K562 (cell line): ENCODE data around the gene BLM. TPM values are rescaled to one million over a fixed set of nuclear protein-coding genes. Genes with fewer than 3 reads are reported as not detected.

ENCODE experiments used
- ATAC-seq: fragments of 200-7000 bp; cut with Tn5 transposase; 3 replicates; pipeline ENCODE4 v1.9.1; 2020; ENCODE audit warnings: moderate library complexity
- BruUV-seq: library from RNA; stranded (reverse); fragments of 400-500 nt; replicated peaks from 2 replicates; lab custom pipeline; 2021; lab: Mats Ljungman, UMichigan
- CTCF ChIA-PET: fragments of 300-600 bp; formaldehyde crosslinking; extraction: SDS; loops from one replicate; lab custom pipeline; 2021; ENCODE audit warnings: low intra/inter-chr PET ratio; lab: Yijun Ruan, JAX
- POLR2A ChIA-PET: fragments of 300-600, 350-650 bp; sonication (Branson Sonifier 250); formaldehyde crosslinking; extraction: SDS; loops from one replicate; lab custom pipeline; 2021; ENCODE audit warnings: antibody characterized with exemption, inconsistent platforms; lab: Yijun Ruan, JAX
- DNase-seq, 4 experiments: peaks; one replicate each; pipeline versions ENCODE4 v3.0.0 to v3.0.0-alpha.2; 2011 to 2018; ENCODE audit warnings: low spot score in 3 of 4, mixed read lengths in 3 of 4; ENCODE audit errors: extremely low read depth in 1 of 4
- FAIRE-seq: peaks from 2 replicates; lab custom pipeline; 2011; peaks lifted over from hg19 to GRCh38; lab: Jason Lieb, UNC
- H2AFZ ChIP-seq: 2 replicates; pipeline ENCODE4 v1.6.0; 2011; ENCODE audit warnings: low read depth, low read length, control low read depth, inconsistent platforms
- H3K27ac ChIP-seq: fragments of 200-600 bp; 3 replicates; pipeline ENCODE4 v1.8.0; 2011; ENCODE audit warnings: low read depth, mild to moderate bottlenecking, control low read depth, inconsistent platforms, low read length, moderate library complexity, mixed read lengths; ENCODE audit errors: extremely low read depth
- H3K27me3 ChIP-seq, 2 experiments: fragments of 300-600 bp in 1 of 2; 2 replicates in 1 of 2; 3 replicates in 1 of 2; pipeline versions ENCODE4 v1.6.0 to v1.8.0; 2011; ENCODE audit warnings: inconsistent platforms in 2 of 2, low read length in 2 of 2, mild to moderate bottlenecking in 1 of 2, mixed read lengths in 1 of 2, moderate library complexity in 1 of 2; ENCODE audit not compliant: control insufficient read depth in 2 of 2, insufficient read depth in 2 of 2
- H3K36me3 ChIP-seq: fragments of 300-600 bp; 3 replicates; pipeline ENCODE4 v1.8.0; 2011; ENCODE audit warnings: mild to moderate bottlenecking, low read length, inconsistent platforms; ENCODE audit not compliant: control insufficient read depth, insufficient read depth
- H3K4me1 ChIP-seq, 2 experiments: fragments of 200-600 bp in 1 of 2; replicated peaks in 1 of 2; 2 replicates in 1 of 2; 3 replicates in 1 of 2; pipeline versions ENCODE4 v1.5.1 to v1.8.0; 2011; ENCODE audit warnings: inconsistent platforms in 2 of 2, low read length in 2 of 2, mild to moderate bottlenecking in 1 of 2, mixed read lengths in 1 of 2, moderate library complexity in 1 of 2; ENCODE audit not compliant: control insufficient read depth in 2 of 2, insufficient read depth in 2 of 2
- H3K4me2 ChIP-seq: 2 replicates; pipeline ENCODE4 v1.6.1; 2011; ENCODE audit warnings: low read length, control low read depth, inconsistent platforms, mixed read lengths; ENCODE audit not compliant: insufficient read depth
- H3K4me3 ChIP-seq: fragments of 200-600 bp; sonication (generic), shearing (Covaris generic); 2 replicates; pipeline ENCODE4 v1.5.1; 2016; ENCODE audit warnings: control low read depth, inconsistent platforms
- H3K79me2 ChIP-seq: fragments of 200-600 bp; 3 replicates; pipeline ENCODE4 v1.8.0; 2011; ENCODE audit warnings: low read length, inconsistent platforms; ENCODE audit not compliant: control insufficient read depth, insufficient read depth
- H3K9ac ChIP-seq, 2 experiments: 2 replicates each; pipeline versions ENCODE4 v1.6.0 to v1.6.1; 2011; ENCODE audit warnings: low read depth in 2 of 2, low read length in 2 of 2, control low read depth in 1 of 2, inconsistent platforms in 1 of 2, mild to moderate bottlenecking in 1 of 2, mixed read lengths in 1 of 2; ENCODE audit not compliant: insufficient read depth in 1 of 2
- H3K9me1 ChIP-seq: one replicate; pipeline ENCODE4 v1.6.0; 2011; ENCODE audit warnings: inconsistent platforms, mild to moderate bottlenecking, low read length, moderate library complexity; ENCODE audit not compliant: control insufficient read depth, insufficient read depth
- H3K9me3 ChIP-seq: replicated peaks from 2 replicates; pipeline ENCODE4 v1.5.1; 2011; ENCODE audit warnings: low read depth, low read length, inconsistent platforms; ENCODE audit not compliant: control insufficient read depth, insufficient read depth
- H4K20me1 ChIP-seq: replicated peaks from 2 replicates; pipeline ENCODE4 v1.6.1; 2011; ENCODE audit warnings: low read length, inconsistent platforms, mixed read lengths; ENCODE audit not compliant: control insufficient read depth, insufficient read depth
- CEBPB ChIP-seq: fragments of 450-650 bp; IDR thresholded peaks from 2 replicates; pipeline ENCODE4 v1.6.1; 2016; ENCODE audit warnings: missing genetic modification characterization, missing compliant biosample characterization
- E2F6 ChIP-seq, 2 experiments: IDR thresholded peaks; 2 replicates each; pipeline ENCODE4 v1.6.1; 2011; ENCODE audit warnings: borderline replicate concordance in 1 of 2, control low read depth in 1 of 2, low read depth in 1 of 2, low read length in 1 of 2, mild to moderate bottlenecking in 1 of 2, mixed read lengths in 1 of 2, moderate library complexity in 1 of 2; ENCODE audit not compliant: insufficient read depth in 1 of 2, insufficient read length in 1 of 2, poor library complexity in 1 of 2, severe bottlenecking in 1 of 2; ENCODE audit errors: extremely low read depth in 1 of 2
- EGR1 ChIP-seq: fragments of 450-650 bp; conservative IDR thresholded peaks from 2 replicates; pipeline ENCODE4 v1.6.1; 2017; ENCODE audit warnings: mild to moderate bottlenecking
- KDM1A ChIP-seq, 2 experiments: fragments of 450-650 bp; IDR thresholded peaks; 2 replicates each; pipeline ENCODE4 v1.6.1; 2016; ENCODE audit warnings: mild to moderate bottlenecking in 2 of 2
- KDM4B ChIP-seq, 2 experiments: fragments of 450-650 bp in 1 of 2; sonication (generic) in 1 of 2; IDR thresholded peaks; 2 replicates each; pipeline ENCODE4 v1.6.1; 2016 to 2017; ENCODE audit warnings: borderline replicate concordance in 2 of 2, antibody characterized with exemption in 1 of 2, low read depth in 1 of 2, mild to moderate bottlenecking in 1 of 2
- MLLT1 ChIP-seq, 2 experiments: fragments of 450-650 bp; IDR thresholded peaks; 2 replicates each; pipeline ENCODE4 v1.6.1; 2016
- NFRKB ChIP-seq: fragments of 450-650 bp; IDR thresholded peaks from 2 replicates; pipeline ENCODE4 v1.6.1; 2016; ENCODE audit warnings: low read depth
- WGBS: fragments of 100-300 bp; shearing (Covaris generic); methylation state at CpG from one replicate; pipeline ENCODE4 v1.1.6; 2016; ENCODE audit warnings: low coverage, mixed read lengths; ENCODE audit not compliant: insufficient coverage; ENCODE audit errors: missing lambda C conversion rate; 5-methylcytosine and 5-hydroxymethylcytosine counted together
- in situ Hi-C: fragments of 300-500 bp; cut with MboI; formaldehyde crosslinking; loops from 4 replicates; pipeline ENCODE4 v1.15.0; 2018; ENCODE audit warnings: inconsistent platforms, mixed read lengths
- intact Hi-C: fragments of 100-400 bp; cut with micrococcal nuclease; formaldehyde crosslinking; loops from 2 replicates; pipeline ENCODE4 v1.14.2; 2022
- polyA plus RNA-seq, 8 experiments: library from polyadenylated mRNA; depleted of rRNA in 4 of 8; stranded (reverse) in 5 of 8; unstranded in 3 of 8; fragments of >200 nt; fragmentation: Nextera tagmentation in 2 of 8; fragmentation: Illumina TruSeq in 1 of 8; extraction: Ambion mirVana in 2 of 8; extraction: Trizol in 1 of 8; gene quantifications; 2 replicates each; pipeline versions ENCODE4 v1.2.1 to v1.2.3, GENCODE V29; 2011 to 2014; ENCODE audit warnings: inconsistent platforms in 1 of 8, missing spikeins in 1 of 8
- total RNA-seq, 7 experiments: library from RNA; depleted of rRNA in 6 of 7; stranded (reverse); fragments of >200 nt in 6 of 7; fragmentation: Illumina TruSeq in 2 of 7; extraction: Trizol in 2 of 7; gene quantifications; 2 replicates each; pipeline versions ENCODE4 v1.2.1 to v1.2.3, GENCODE V29; 2011 to 2021; ENCODE audit warnings: low replicate concordance in 1 of 7
- TF ChIP-seq, protein P1 (sequence below): sonication (generic); formaldehyde crosslinking; IDR thresholded peaks from 2 replicates; pipeline ENCODE4 v1.8.0; 2022; ENCODE audit warnings: missing genetic modification reagents, mild to moderate bottlenecking, borderline replicate concordance
- TF ChIP-seq, protein P2 (sequence below): sonication (generic); formaldehyde crosslinking; IDR thresholded peaks from 2 replicates; pipeline ENCODE4 v1.8.1; 2023; ENCODE audit warnings: mild to moderate bottlenecking, missing genetic modification reagents

The BLM gene
- total and polyA plus RNA-seq, 9 of the 15 experiments (the other 6 are each of a cell fraction or from before 2014, with no cell fraction given), result 21.0 to 56.0 (median 43.9) TPM

GRCh38 chr15:90840157-90840855 is 123.2 kb downstream of the BLM start:
- ATAC-seq (peak; percentile 19; the same call in 1 of the 3 replicates), DNase-seq (no peak), FAIRE-seq (no peak)
- ChIA-PET CTCF (interaction anchor here (0.8 kb wide), 1 partner anchor 31 kb away, joined by 4 read pairs; no protein-coding TSS in a partner anchor), POLR2A (interaction anchor here (0.6 to 2.6 kb wide), 11 partner anchors 8 to 1488 kb away, joined by 3 to 6 read pairs (median 3); partner anchors contain the start of gene MAN2A2)
- Histone ChIP-seq H3K36me3 (no peaks in the 10 kb centered on the region), H3K9me3 (no peaks in the 10 kb centered on the region), H3K27ac (peak overlapping the region; percentile 88), H2AFZ (peak overlapping the region; percentile 48), H3K9me1 (no peaks in the 10 kb centered on the region), H3K79me2 (no peaks in the 10 kb centered on the region), H3K4me2 (peak overlapping the region; percentile 57; the same call in 1 of the 2 replicates), H4K20me1 (no peaks in the 10 kb centered on the region), H3K4me1 (peaks cover 58 to 70% of the 10 kb centered on the region in 2 experiments), H3K27me3 (no peaks in the 10 kb centered on the region), H3K9ac (peak overlapping the region; percentile 71 to 72), H3K4me3 (no peak overlapping the region)
- WGBS, result 78% methylated on average over 15 of the region's 18 CpGs
- intact Hi-C loops, result loop anchor here (2.0 kb wide), 1 partner anchor 60 kb away; no protein-coding TSS in a partner anchor
- no TSS peak for BruUV-seq
- in situ Hi-C loops, result no loop called here
- TF ChIP-seq MLLT1 (IDR thresholded peaks at IDR 0.05) (peak in 1 of 2 experiments; percentile 68; a peak in 1 of 4 replicates), KDM1A (IDR thresholded peaks at IDR 0.05) (peak in 1 of 2 experiments; percentile 20; a peak in 1 of 4 replicates), NFRKB (0 out of 2 replicates have a peak, but pooled peaks have one; percentile 20), E2F6 (IDR thresholded peaks at IDR 0.05; ENCODE audit: borderline replicate concordance in 1 of 2, extremely low read depth in 1 of 2, insufficient read depth in 1 of 2, insufficient read length in 1 of 2, low read depth in 1 of 2, low read length in 1 of 2, poor library complexity in 1 of 2, severe bottlenecking in 1 of 2) (peak; percentile 31 to 80), CEBPB (tag) (peak; percentile 38; the same call in 1 of the 2 replicates), KDM4B (IDR thresholded peaks at IDR 0.05; ENCODE audit: borderline replicate concordance in 2 of 2, low read depth in 1 of 2) (no peak), EGR1 (0 out of 2 replicates have a peak, but pooled peaks have one; percentile 16)
- TF ChIP-seq, protein P1, sequence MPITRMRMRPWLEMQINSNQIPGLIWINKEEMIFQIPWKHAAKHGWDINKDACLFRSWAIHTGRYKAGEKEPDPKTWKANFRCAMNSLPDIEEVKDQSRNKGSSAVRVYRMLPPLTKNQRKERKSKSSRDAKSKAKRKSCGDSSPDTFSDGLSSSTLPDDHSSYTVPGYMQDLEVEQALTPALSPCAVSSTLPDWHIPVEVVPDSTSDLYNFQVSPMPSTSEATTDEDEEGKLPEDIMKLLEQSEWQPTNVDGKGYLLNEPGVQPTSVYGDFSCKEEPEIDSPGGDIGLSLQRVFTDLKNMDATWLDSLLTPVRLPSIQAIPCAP (CRISPR knock-in tag), result no peak
- TF ChIP-seq, protein P2, sequence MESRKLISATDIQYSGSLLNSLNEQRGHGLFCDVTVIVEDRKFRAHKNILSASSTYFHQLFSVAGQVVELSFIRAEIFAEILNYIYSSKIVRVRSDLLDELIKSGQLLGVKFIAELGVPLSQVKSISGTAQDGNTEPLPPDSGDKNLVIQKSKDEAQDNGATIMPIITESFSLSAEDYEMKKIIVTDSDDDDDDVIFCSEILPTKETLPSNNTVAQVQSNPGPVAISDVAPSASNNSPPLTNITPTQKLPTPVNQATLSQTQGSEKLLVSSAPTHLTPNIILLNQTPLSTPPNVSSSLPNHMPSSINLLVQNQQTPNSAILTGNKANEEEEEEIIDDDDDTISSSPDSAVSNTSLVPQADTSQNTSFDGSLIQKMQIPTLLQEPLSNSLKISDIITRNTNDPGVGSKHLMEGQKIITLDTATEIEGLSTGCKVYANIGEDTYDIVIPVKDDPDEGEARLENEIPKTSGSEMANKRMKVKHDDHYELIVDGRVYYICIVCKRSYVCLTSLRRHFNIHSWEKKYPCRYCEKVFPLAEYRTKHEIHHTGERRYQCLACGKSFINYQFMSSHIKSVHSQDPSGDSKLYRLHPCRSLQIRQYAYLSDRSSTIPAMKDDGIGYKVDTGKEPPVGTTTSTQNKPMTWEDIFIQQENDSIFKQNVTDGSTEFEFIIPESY (CRISPR knock-in tag), result peak; percentile 63; the same call in 1 of the 2 replicates
